GM06990 (cell line): ENCODE measurements around the gene VOPP1.
"Not testable (repeated sequence)": the region's sequence is repeated elsewhere in the genome, so short reads cannot be mapped to it uniquely, and the experiment has no call there.

Experiments
- DNase-seq: peaks from one replicate; pipeline ENCODE4 v3.0.0-alpha.2; 2011; ENCODE audit not compliant: insufficient read length; ENCODE audit errors: extremely low read depth
- H3K27me3 ChIP-seq: replicated peaks from 2 replicates; pipeline ENCODE4 v1.6.0; 2011; ENCODE audit warnings: low read length; ENCODE audit not compliant: control insufficient read depth, insufficient read depth
- H3K36me3 ChIP-seq: 2 replicates; pipeline ENCODE4 v1.5.1; 2011; ENCODE audit warnings: low read length; ENCODE audit not compliant: control insufficient read depth, insufficient read depth
- H3K4me3 ChIP-seq: replicated peaks from 2 replicates; pipeline ENCODE4 v1.5.1; 2011; ENCODE audit warnings: low read depth, mild to moderate bottlenecking, control low read depth, low read length
- CTCF ChIP-seq: IDR thresholded peaks from 2 replicates; pipeline ENCODE4 v1.5.1; 2011; ENCODE audit warnings: low read length, control low read depth, mild to moderate bottlenecking, inconsistent platforms; ENCODE audit not compliant: insufficient read depth, poor library complexity, severe bottlenecking

The VOPP1 gene

GRCh38 chr7:55587687-55588378 lies 15.5 kb upstream of the VOPP1 start:
- Histone ChIP-seq H3K4me3 (no peak overlapping the region), H3K27me3 (no peaks in the 10 kb centered on the region), H3K36me3 (no peaks in the 10 kb centered on the region)
- TF ChIP-seq CTCF: no peak
- no peak for DNase-seq

GRCh38 chr7:55582656-55583055 lies 10.4 kb upstream of the VOPP1 start:
- H3K4me3 ChIP-seq, H3K27me3 ChIP-seq, DNase-seq, H3K36me3 ChIP-seq: not testable (repeated sequence)

- H3K27me3 ChIP-seq: no peaks in the 10 kb centered on the region
- no peaks in the 10 kb centered on the region for H3K36me3 ChIP-seq
- TF ChIP-seq CTCF: no peak
- DNase-seq: no peak
- H3K4me3 ChIP-seq: no peak overlapping the region
Observed at GRCh38 chr7:55576753-55577152, 4.5 kb upstream of the VOPP1 start.

- no peak for TF ChIP-seq CTCF
- Histone ChIP-seq H3K27me3 (no peaks in the 10 kb centered on the region), H3K4me3 (no peak overlapping the region), H3K36me3 (no peaks in the 10 kb centered on the region)
- DNase-seq: no peak
Observed at GRCh38 chr7:55575733-55576132, 3.4 kb upstream of the VOPP1 start.

GRCh38 chr7:55575098-55575497 lies 2.8 kb upstream of the VOPP1 start:
- no peak overlapping the region for H3K4me3 ChIP-seq
- no peaks in the 10 kb centered on the region for H3K27me3 ChIP-seq
- no peak for DNase-seq
- no peaks in the 10 kb centered on the region for H3K36me3 ChIP-seq
- TF ChIP-seq CTCF: no peak

GRCh38 chr7:55574051-55574717 lies 1.9 kb upstream of the VOPP1 start:
- H3K27me3 ChIP-seq: no peaks in the 10 kb centered on the region
- H3K4me3 ChIP-seq: no peak overlapping the region
- DNase-seq: no peak
- H3K36me3 ChIP-seq: no peaks in the 10 kb centered on the region
- no peak for TF ChIP-seq CTCF
